ENCODE measurements around the gene KRT2.

- TF ChIP-seq CTCF (IDR thresholded peaks at IDR 0.05), result no peak
- TF ChIP-seq POLR2A (IDR thresholded peaks at IDR 0.05), result no peak
These were observed 4.4 kb downstream of the KRT2 start for GRCh38 chr12:52647601-52648000.

Measured in adrenal gland (tissue), 5 donors.